Pancreas (tissue), 10 donors: Measurements from ENCODE around the gene FBXL15. TPM values are rescaled to one million over a fixed set of nuclear protein-coding genes. Genes with fewer than 3 reads are reported as not detected.

Experiments used
- ATAC-seq, 4 donors: fragments of 200-7000 bp; cut with Tn5 transposase; one replicate each; pipeline versions ENCODE4 v1.8.0 to v1.9.1; 2020; ENCODE audit warnings: mild to moderate bottlenecking in 4 of 4, moderate library complexity in 4 of 4
- DNase-seq, 6 donors: peaks; one replicate each; pipeline ENCODE4 v3.0.0-alpha.2; 2020
- FAIRE-seq: peaks from 2 replicates; lab custom pipeline; 2012; peaks lifted over from hg19 to GRCh38; lab: Jason Lieb, UNC
- H3K27ac ChIP-seq, 4 donors: fragments of 200-600 bp; sonication (generic); 1 replicate in 3 of 4; 2 replicates in 1 of 4; pipeline versions ENCODE4 v1.5.0 to v1.8.0; 2020
- H3K27me3 ChIP-seq, 4 donors: fragments of 200-600 bp; one replicate each; pipeline ENCODE4 v1.8.0; 2021
- H3K36me3 ChIP-seq, 3 donors: fragments of 200-600 bp; sonication (generic) in 1 of 3; one replicate each; pipeline versions ENCODE4 v1.5.0 to v1.8.0; 2020 to 2021
- H3K4me1 ChIP-seq, 3 donors: fragments of 200-600 bp; one replicate each; pipeline ENCODE4 v1.8.0; 2021
- H3K4me3 ChIP-seq, 4 donors: fragments of 200-600 bp; sonication (generic) in 2 of 4; one replicate each; pipeline versions ENCODE4 v1.5.0 to v1.8.0; 2020 to 2021
- H3K9me3 ChIP-seq, 4 donors: fragments of 200-600 bp; one replicate each; pipeline ENCODE4 v1.8.0; 2021
- WGBS, 2 donors: extraction: QIAGEN DNeasy Blood & Tissue Kit; methylation state at CpG; one replicate each; pipeline ENCODE4 v1.1.7; 2013; 5-methylcytosine and 5-hydroxymethylcytosine counted together
- intact Hi-C, 3 donors: fragments of 100-400 bp; cut with DNase I; formaldehyde crosslinking; loops; one replicate each; pipeline versions ENCODE4 v1.11.1 to v1.14.2; 2022
- polyA plus RNA-seq, 2 donors: library from polyadenylated mRNA; stranded (reverse); fragments of 200-250 nt; gene quantifications; one replicate each; pipeline ENCODE4 v1.2.3, GENCODE V29; 2013
- total RNA-seq, 6 donors: library from RNA; stranded (reverse); fragmentation: NEBNext Ultra II Directional in 4 of 6; extraction: Animal tissue kit (Norgen Biotek cat#: 25700) in 4 of 6; gene quantifications; one replicate each; pipeline versions ENCODE4 v1.2.1 to v1.2.4, GENCODE V29; 2021 to 2023
- TF ChIP-seq, protein P1 (sequence below), 4 donors: fragments of 200-600 bp; sonication (generic) in 3 of 4; IDR thresholded peaks; one replicate each; pipeline versions ENCODE4 v1.5.0 to v1.8.0; 2021; ENCODE audit warnings: antibody characterized with exemption in 4 of 4
- donor health status: healthy with polysubstance abuse.
- donor health status: DM: no; HTN: no; CAD: no; lungs with moderate emphysema.
- donor health status: DM: no; HTN: no; CAD: no.
- donor health status: control.
- donor health status: control.
- donor health status: Bipolar disorder and iron deficiency.
- donor health status: DM: yes; HTN: yes; CAD: no.
- donor health status: DM: no; HTN: no; CAD: no.
- donor health status: DM: no; HTN: no; CAD: no.
- donor health status: DM: yes; HTN: yes; CAD: no.

Gene FBXL15
- total and polyA plus RNA-seq, 8 donors = 10.0 to 24.2 (median 11.1) TPM

DNA sequence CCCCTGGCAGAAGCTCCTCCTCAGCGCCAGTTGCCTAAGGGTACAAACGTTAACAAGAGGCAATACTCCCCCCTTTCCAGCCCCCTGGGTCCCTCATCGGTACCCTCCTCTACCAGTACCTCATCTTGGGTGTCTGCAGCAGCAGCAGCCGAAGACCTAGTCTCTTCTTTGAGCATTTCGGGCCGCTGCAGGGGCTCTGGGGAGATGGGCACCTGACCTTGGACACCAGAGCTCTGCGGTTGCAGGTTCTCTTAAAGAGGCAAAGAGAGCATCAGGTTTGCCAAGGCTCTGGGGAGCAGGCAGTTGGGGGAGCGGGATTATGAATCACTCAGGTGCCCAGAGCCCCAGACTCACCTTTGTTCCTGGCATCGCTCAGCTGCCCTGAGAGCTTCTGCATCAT lies 3.5 kb downstream of the FBXL15 start:
- TF ChIP-seq, protein P1, sequence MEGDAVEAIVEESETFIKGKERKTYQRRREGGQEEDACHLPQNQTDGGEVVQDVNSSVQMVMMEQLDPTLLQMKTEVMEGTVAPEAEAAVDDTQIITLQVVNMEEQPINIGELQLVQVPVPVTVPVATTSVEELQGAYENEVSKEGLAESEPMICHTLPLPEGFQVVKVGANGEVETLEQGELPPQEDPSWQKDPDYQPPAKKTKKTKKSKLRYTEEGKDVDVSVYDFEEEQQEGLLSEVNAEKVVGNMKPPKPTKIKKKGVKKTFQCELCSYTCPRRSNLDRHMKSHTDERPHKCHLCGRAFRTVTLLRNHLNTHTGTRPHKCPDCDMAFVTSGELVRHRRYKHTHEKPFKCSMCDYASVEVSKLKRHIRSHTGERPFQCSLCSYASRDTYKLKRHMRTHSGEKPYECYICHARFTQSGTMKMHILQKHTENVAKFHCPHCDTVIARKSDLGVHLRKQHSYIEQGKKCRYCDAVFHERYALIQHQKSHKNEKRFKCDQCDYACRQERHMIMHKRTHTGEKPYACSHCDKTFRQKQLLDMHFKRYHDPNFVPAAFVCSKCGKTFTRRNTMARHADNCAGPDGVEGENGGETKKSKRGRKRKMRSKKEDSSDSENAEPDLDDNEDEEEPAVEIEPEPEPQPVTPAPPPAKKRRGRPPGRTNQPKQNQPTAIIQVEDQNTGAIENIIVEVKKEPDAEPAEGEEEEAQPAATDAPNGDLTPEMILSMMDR (IDR thresholded peaks at IDR 0.05) = no peak
- Histone ChIP-seq H3K36me3 (peaks cover 0 to 7% (median 0%) of the 10 kb centered on the region in 3 donors), H3K27me3 (no peaks in the 10 kb centered on the region), H3K27ac (no peak overlapping the region), H3K9me3 (no peaks in the 10 kb centered on the region), H3K4me1 (peaks cover 7 to 16% (median 12%) of the 10 kb centered on the region in 3 donors), H3K4me3 (no peak overlapping the region)
- intact Hi-C loops = no loop called here
- WGBS, 2 donors = 69 to 89% methylated on average over 9 of the region's 9 CpGs
- ATAC-seq = no peak
- no peak for FAIRE-seq
- peak in 1 of 6 donors; percentile 67 for DNase-seq

DNA sequence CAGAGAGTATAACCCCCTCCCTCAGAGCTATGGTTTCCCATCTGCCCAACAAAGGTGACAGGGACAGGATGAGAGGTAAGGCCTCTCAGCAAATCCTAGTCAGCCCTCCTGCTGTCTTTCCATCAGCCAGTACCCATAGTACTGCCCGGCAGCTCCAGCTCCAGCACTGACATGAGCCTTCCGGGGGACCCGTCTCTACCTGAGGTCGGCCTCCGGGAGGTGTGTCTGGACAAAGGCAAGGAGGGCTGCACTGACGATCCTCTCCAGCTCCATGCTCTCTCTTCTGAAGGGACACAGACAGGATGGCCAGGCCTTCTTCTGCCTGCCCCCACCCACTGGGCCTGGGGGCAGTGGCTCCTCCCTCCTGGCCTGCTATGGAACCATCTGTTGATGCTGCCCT lies 4.3 kb downstream of the FBXL15 start:
- peaks cover 7 to 12% (median 10%) of the 10 kb centered on the region in 3 donors for H3K4me1 ChIP-seq
- H3K9me3 ChIP-seq = no peaks in the 10 kb centered on the region
- WGBS, 2 donors = 88 to 90% methylated on average over 6 of the region's 6 CpGs
- ATAC-seq (no peak), FAIRE-seq (no peak), DNase-seq (peak in 1 of 6 donors; percentile 44)
- TF ChIP-seq, protein P1 (IDR thresholded peaks at IDR 0.05) = no peak
- H3K27me3 ChIP-seq = no peaks in the 10 kb centered on the region
- no peak overlapping the region for H3K4me3 ChIP-seq
- H3K27ac ChIP-seq = no peak overlapping the region
- intact Hi-C loops = no loop called here
- H3K36me3 ChIP-seq = peaks cover 0 to 7% (median 0%) of the 10 kb centered on the region in 3 donors

DNA sequence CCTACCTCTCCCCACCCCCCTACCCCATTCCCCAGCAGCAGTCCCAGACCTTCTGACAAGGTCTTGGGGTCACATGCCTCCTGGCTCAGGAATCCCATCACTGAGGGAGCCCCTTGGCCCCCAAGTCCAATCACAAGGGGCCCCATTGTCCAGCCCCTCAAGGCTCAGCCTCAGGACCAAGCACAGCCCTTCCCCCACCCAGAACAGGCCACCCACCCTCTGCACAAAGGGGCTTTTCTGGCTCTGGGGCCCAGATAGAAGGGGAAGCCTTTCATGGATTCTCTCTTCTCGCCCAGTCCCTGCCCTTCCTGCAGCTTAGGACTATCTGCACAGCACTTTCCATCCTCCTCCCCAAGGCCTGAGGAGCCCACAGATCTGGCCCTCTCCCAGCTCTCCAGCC lies 4.8 kb downstream of the FBXL15 start:
- FAIRE-seq (no peak), DNase-seq (peak in 1 of 6 donors; percentile 33), ATAC-seq (no peak)
- H3K4me1 ChIP-seq = peaks cover 5 to 12% (median 7%) of the 10 kb centered on the region in 3 donors
- no peak overlapping the region for H3K4me3 ChIP-seq
- TF ChIP-seq, protein P1 (IDR thresholded peaks at IDR 0.05) = no peak
- peaks cover 0 to 7% (median 0%) of the 10 kb centered on the region in 3 donors for H3K36me3 ChIP-seq
- intact Hi-C loops = no loop called here
- H3K27me3 ChIP-seq = no peaks in the 10 kb centered on the region
- 97 to 100% methylated on average over 1 of the region's 1 CpG for WGBS, 2 donors
- H3K27ac ChIP-seq = no peak overlapping the region
- H3K9me3 ChIP-seq = no peaks in the 10 kb centered on the region

DNA sequence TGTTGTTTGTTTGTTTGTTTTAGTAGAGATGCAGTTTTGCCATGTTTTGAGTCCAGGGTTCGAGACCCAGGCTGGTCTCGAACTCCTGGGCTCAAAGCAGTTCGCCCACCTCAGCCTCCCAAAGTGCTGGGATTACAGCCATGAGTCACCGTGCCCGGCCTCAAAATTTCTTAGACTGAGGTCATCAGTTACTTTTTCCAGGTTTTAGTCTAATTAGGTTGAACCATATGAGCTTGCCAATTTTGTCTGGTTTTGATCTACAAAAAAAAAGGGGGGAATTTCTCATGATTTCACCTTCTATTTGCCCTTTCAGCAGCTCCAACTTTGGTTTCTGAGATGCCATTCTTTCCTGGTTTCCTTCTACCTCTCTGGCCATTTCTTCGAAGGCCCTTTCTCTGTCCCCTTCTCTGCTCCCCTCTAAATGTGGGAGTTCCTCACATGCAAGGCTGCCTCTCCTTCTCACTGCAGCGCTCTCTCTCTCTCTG lies 6.2 kb downstream of the FBXL15 start:
- TF ChIP-seq, protein P1 (IDR thresholded peaks at IDR 0.05) = no peak
- no peak overlapping the region for H3K27ac ChIP-seq
- no peaks in the 10 kb centered on the region for H3K9me3 ChIP-seq
- no peak for FAIRE-seq
- no peak for DNase-seq
- no peak for ATAC-seq
- H3K4me3 ChIP-seq = no peak overlapping the region
- peaks cover 0 to 7% (median 0%) of the 10 kb centered on the region in 3 donors for H3K36me3 ChIP-seq
- peaks cover 7 to 12% (median 11%) of the 10 kb centered on the region in 3 donors for H3K4me1 ChIP-seq
- no peaks in the 10 kb centered on the region for H3K27me3 ChIP-seq
- intact Hi-C loops = no loop called here
- WGBS, 2 donors = 80 to 83% methylated on average over 7 of the region's 7 CpGs

DNA sequence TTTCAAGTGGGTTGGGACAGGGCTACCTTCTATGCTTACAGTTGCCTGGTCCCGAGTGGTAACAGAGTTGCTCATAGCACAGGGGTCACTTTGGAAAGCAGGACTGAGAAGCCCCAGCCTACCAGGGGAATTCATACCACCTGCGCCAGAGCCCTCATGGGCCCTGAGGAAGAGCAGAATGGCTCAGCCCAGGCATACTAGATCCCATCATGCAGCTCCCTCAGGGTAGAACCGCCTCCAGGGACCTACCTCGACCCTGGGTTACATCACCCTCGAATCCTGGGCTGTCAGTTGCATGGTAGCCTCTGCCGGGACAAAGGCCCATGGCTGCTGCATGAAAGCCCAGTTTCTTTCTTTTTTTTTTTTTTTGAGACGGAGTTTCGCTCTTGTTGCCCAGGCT lies 8.8 kb downstream of the FBXL15 start:
- Histone ChIP-seq H3K27me3 (no peaks in the 10 kb centered on the region), H3K4me1 (peaks cover 0 to 6% (median 0%) of the 10 kb centered on the region in 3 donors), H3K27ac (no peak overlapping the region), H3K9me3 (no peaks in the 10 kb centered on the region), H3K4me3 (no peak overlapping the region), H3K36me3 (no peaks in the 10 kb centered on the region)
- no peak for ATAC-seq
- TF ChIP-seq, protein P1 (IDR thresholded peaks at IDR 0.05) = no peak
- intact Hi-C loops = no loop called here
- 84 to 91% methylated on average over 8 of the region's 8 CpGs for WGBS, 2 donors
- no peak for FAIRE-seq
- DNase-seq = peak in 1 of 6 donors; percentile 22
